HCT116 (cell line): ENCODE results near the gene SNX13. TPM values are rescaled to one million over a fixed set of nuclear protein-coding genes. Genes with fewer than 3 reads are reported as not detected.
A peak's percentile ranks its signal among the peaks of the same experiment; 100 is the strongest.

Experiments
- ATAC-seq: fragments of 200-7000 bp; cut with Tn5 transposase; 2 replicates; pipeline ENCODE4 v1.9.1; 2020; ENCODE audit warnings: mild to moderate bottlenecking, moderate library complexity
- BruUV-seq: library from RNA; stranded (reverse); fragments of 400-500 nt; replicated peaks from 2 replicates; lab custom pipeline; 2021; lab: Mats Ljungman, UMichigan
- CTCF ChIA-PET: fragments of 300-600 bp; sonication (Branson Sonifier 250); formaldehyde crosslinking; loops from one replicate; lab custom pipeline; 2021; ENCODE audit warnings: antibody characterized with exemption; lab: Charles Lee
- POLR2A ChIA-PET: fragments of 300-600, 350-600 bp; sonication (Branson Sonifier 250); formaldehyde crosslinking; loops from one replicate; lab custom pipeline; 2021; ENCODE audit warnings: antibody characterized with exemption; lab: Charles Lee
- RAD21 ChIA-PET, 2 experiments: fragments of 300-600 bp; sonication (Branson Sonifier 250); formaldehyde crosslinking; loops; one replicate each; lab custom pipeline; 2023; ENCODE audit warnings: low total read pairs in 2 of 2; ENCODE audit not compliant: uncharacterized antibody in 2 of 2, unreplicated experiment in 2 of 2, low non-redundant PET in 1 of 2; lab: Charles Lee
- DNase-seq: peaks from one replicate; pipeline ENCODE4 v3.0.0-alpha.2; 2010; ENCODE audit warnings: low read depth, low spot score
- H2AFZ ChIP-seq: fragments of 200-600 bp; shearing (Covaris generic), sonication (generic); 2 replicates; pipeline ENCODE4 v1.6.1; 2017; ENCODE audit warnings: low read depth, mixed run types, mixed read lengths, antibody characterized with exemption, low read length; ENCODE audit not compliant: poor library complexity, severe bottlenecking
- H3K27ac ChIP-seq: 2 replicates; pipeline ENCODE4 v1.5.1; 2012; ENCODE audit warnings: low read depth, low read length
- H3K27me3 ChIP-seq: fragments of 200-600 bp; sonication (generic); 2 replicates; pipeline ENCODE4 v1.6.1; 2016; ENCODE audit warnings: mixed run types, low read length, mixed read lengths; ENCODE audit not compliant: insufficient read depth
- H3K36me3 ChIP-seq, 2 experiments: fragments of 200-500 bp in 1 of 2; fragments of 200-600 bp in 1 of 2; sonication (Bioruptor generic) in 1 of 2; sonication (generic) in 1 of 2; 2 replicates each; pipeline versions ENCODE4 v1.5.1 to v1.6.1; 2014 to 2016; ENCODE audit warnings: low read length in 2 of 2, inconsistent platforms in 1 of 2, mixed read lengths in 1 of 2, mixed run types in 1 of 2; ENCODE audit not compliant: insufficient read depth in 2 of 2, control insufficient read depth in 1 of 2
- H3K4me1 ChIP-seq, 2 experiments: fragments of 200-600 bp in 1 of 2; sonication (generic) in 1 of 2; 2 replicates each; pipeline versions ENCODE4 v1.5.1 to v1.6.1; 2012 to 2017; ENCODE audit warnings: low read length in 2 of 2, inconsistent platforms in 1 of 2, mild to moderate bottlenecking in 1 of 2, mixed read lengths in 1 of 2, mixed run types in 1 of 2, moderate library complexity in 1 of 2; ENCODE audit not compliant: insufficient read depth in 2 of 2, control insufficient read depth in 1 of 2
- H3K4me2 ChIP-seq: fragments of 200-600 bp; sonication (generic); 2 replicates; pipeline ENCODE4 v1.6.1; 2017; ENCODE audit warnings: mixed run types, low read length, mixed read lengths
- H3K4me3 ChIP-seq, 2 experiments: fragments of 200-600 bp in 1 of 2; sonication (generic) in 1 of 2; replicated peaks in 1 of 2; 2 replicates each; pipeline ENCODE4 v1.5.1; 2011 to 2016; ENCODE audit warnings: low read length in 2 of 2, control low read depth in 1 of 2, low read depth in 1 of 2, mild to moderate bottlenecking in 1 of 2, mixed read lengths in 1 of 2, mixed run types in 1 of 2
- H3K79me2 ChIP-seq: fragments of 200-600 bp; sonication (generic); 2 replicates; pipeline ENCODE4 v1.6.1; 2017; ENCODE audit warnings: mild to moderate bottlenecking, mixed run types, low read length, moderate library complexity, mixed read lengths; ENCODE audit not compliant: insufficient read depth
- H3K9ac ChIP-seq: fragments of 200-600 bp; sonication (generic); 2 replicates; pipeline ENCODE4 v1.6.1; 2016; ENCODE audit warnings: low read length, mixed read lengths
- H3K9me2 ChIP-seq: fragments of 200-600 bp; sonication (generic), shearing (Covaris generic); 2 replicates; pipeline ENCODE4 v1.6.1; 2017; ENCODE audit warnings: mixed run types, mild to moderate bottlenecking, moderate library complexity; ENCODE audit not compliant: insufficient read depth
- H3K9me3 ChIP-seq, 2 experiments: fragments of 200-500 bp in 1 of 2; fragments of 200-600 bp in 1 of 2; sonication (Bioruptor generic) in 1 of 2; sonication (generic) in 1 of 2; 2 replicates each; pipeline ENCODE4 v1.6.1; 2014 to 2017; ENCODE audit warnings: low read length in 2 of 2, mixed read lengths in 2 of 2, inconsistent platforms in 1 of 2, low read depth in 1 of 2, mild to moderate bottlenecking in 1 of 2, mixed run types in 1 of 2, moderate library complexity in 1 of 2; ENCODE audit not compliant: control insufficient read depth in 1 of 2, insufficient read depth in 1 of 2
- H4K20me1 ChIP-seq: fragments of 200-600 bp; sonication (generic), shearing (Covaris generic); 2 replicates; pipeline ENCODE4 v1.6.1; 2017; ENCODE audit warnings: mixed run types, mild to moderate bottlenecking, moderate library complexity; ENCODE audit not compliant: insufficient read depth
- ATF3 ChIP-seq: IDR thresholded peaks from 2 replicates; pipeline ENCODE4 v1.6.1; 2012
- CEBPB ChIP-seq: IDR thresholded peaks from 2 replicates; pipeline ENCODE4 v1.6.1; 2012; ENCODE audit warnings: low read depth
- EGR1 ChIP-seq: IDR thresholded peaks from 2 replicates; pipeline ENCODE4 v1.6.1; 2012; ENCODE audit warnings: low read depth
- ELF1 ChIP-seq: IDR thresholded peaks from 2 replicates; pipeline ENCODE4 v1.6.1; 2012; ENCODE audit warnings: low read depth, borderline replicate concordance
- EZH2phosphoT487 ChIP-seq: fragments of 200-600 bp; IDR thresholded peaks from 2 replicates; pipeline ENCODE4 v1.6.1; 2018; ENCODE audit warnings: antibody characterized with exemption, borderline replicate concordance
- JUND ChIP-seq: IDR thresholded peaks from 2 replicates; pipeline ENCODE4 v1.6.1; 2012
- RAD21 ChIP-seq: IDR thresholded peaks from 2 replicates; pipeline ENCODE4 v1.6.1; 2012; ENCODE audit warnings: low read depth, mild to moderate bottlenecking
- SRF ChIP-seq: IDR thresholded peaks from 2 replicates; pipeline ENCODE4 v1.6.1; 2012; ENCODE audit warnings: low read depth
- YY1 ChIP-seq: IDR thresholded peaks from 2 replicates; pipeline ENCODE4 v1.6.1; 2011; ENCODE audit warnings: low read length, low read depth, moderate library complexity, mild to moderate bottlenecking; ENCODE audit not compliant: insufficient replicate concordance; ENCODE audit errors: extremely low read depth
- ZBTB33 ChIP-seq: IDR thresholded peaks from 2 replicates; pipeline ENCODE4 v1.6.1; 2011; ENCODE audit warnings: mild to moderate bottlenecking, low read length, moderate library complexity; ENCODE audit not compliant: insufficient replicate concordance; ENCODE audit errors: extremely low read depth
- ZFX ChIP-seq: fragments of 450-650 bp; IDR thresholded peaks from 2 replicates; pipeline ENCODE4 v1.6.1; 2017
- intact Hi-C: fragments of 100-400 bp; cut with micrococcal nuclease; formaldehyde crosslinking; loops from 2 replicates; pipeline ENCODE4 v1.10.0; 2022
- total RNA-seq: library from RNA; stranded (reverse); gene quantifications from one replicate; pipeline ENCODE4 v1.2.1, GENCODE V29; 2021; ENCODE audit not compliant: unreplicated experiment
- TF ChIP-seq, protein P1 (sequence below), 3 experiments: fragments of 200-600 bp in 1 of 3; sonication (generic) in 1 of 3; IDR thresholded peaks in 2 of 3; conservative IDR thresholded peaks in 1 of 3; 2 replicates each; pipeline ENCODE4 v1.5.1; 2012 to 2017; ENCODE audit warnings: low read depth in 2 of 3, low read length in 2 of 3, antibody characterized with exemption in 1 of 3, borderline replicate concordance in 1 of 3, control low read depth in 1 of 3, mild to moderate bottlenecking in 1 of 3, mixed read lengths in 1 of 3, mixed run types in 1 of 3, moderate library complexity in 1 of 3; ENCODE audit not compliant: insufficient read depth in 1 of 3
- TF ChIP-seq, protein P2 (sequence below): IDR thresholded peaks from 2 replicates; pipeline ENCODE4 v1.6.1; 2012; ENCODE audit warnings: low read depth

The SNX13 gene
- total RNA-seq, 1 experiment from 2014 or later: 33.4 TPM

DNA sequence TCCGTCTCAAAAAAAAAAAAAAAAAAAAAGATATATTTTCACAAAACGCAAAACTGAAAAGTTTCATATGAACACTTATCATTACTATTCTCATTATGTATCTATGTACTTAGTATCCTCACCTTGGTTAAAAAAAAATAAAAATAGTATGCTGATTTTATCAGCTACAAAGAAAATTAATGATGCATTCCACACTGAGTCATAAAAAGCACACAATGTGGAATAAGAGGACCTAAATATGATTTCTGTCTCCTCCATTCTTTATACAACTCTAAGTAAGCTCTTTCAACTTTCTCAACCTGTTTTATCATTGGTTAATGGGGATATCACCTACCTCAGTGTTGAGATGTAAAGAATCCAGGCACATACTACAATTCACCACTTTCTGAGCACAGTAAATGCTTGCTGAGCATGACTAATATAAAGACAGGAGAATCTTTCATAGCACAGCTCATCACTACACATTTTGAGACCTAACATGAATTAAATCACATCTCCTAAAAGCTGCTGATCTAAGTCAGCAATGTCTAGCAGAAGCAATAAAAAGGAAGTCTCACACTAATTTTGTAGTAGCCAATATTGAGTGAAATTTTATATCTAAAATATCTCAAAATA lies 2.7 kb downstream of the SNX13 start:
- Histone ChIP-seq H3K9ac (no peak overlapping the region), H3K9me2 (no peaks in the 10 kb centered on the region), H3K4me1 (peaks cover 10 to 21% of the 10 kb centered on the region in 2 experiments; a peak in 3 of 4 replicates), H3K4me3 (no peak overlapping the region), H3K79me2 (peaks cover 75% of the 10 kb centered on the region), H3K27me3 (no peaks in the 10 kb centered on the region), H3K4me2 (peak overlapping the region; percentile 95; the same call in 1 of the 2 replicates), H3K9me3 (no peaks in the 10 kb centered on the region), H2AFZ (no peak overlapping the region), H3K36me3 (no peaks in the 10 kb centered on the region), H3K27ac (no peak overlapping the region), H4K20me1 (no peaks in the 10 kb centered on the region)
- TF ChIP-seq JUND (no peak), EGR1 (no peak), ZFX (no peak), RAD21 (no peak), CEBPB (no peak), ZBTB33 (no peak), ATF3 (no peak), SRF (no peak), EZH2phosphoT487 (no peak), YY1 (no peak), ELF1 (no peak)
- TF ChIP-seq, protein P1, sequence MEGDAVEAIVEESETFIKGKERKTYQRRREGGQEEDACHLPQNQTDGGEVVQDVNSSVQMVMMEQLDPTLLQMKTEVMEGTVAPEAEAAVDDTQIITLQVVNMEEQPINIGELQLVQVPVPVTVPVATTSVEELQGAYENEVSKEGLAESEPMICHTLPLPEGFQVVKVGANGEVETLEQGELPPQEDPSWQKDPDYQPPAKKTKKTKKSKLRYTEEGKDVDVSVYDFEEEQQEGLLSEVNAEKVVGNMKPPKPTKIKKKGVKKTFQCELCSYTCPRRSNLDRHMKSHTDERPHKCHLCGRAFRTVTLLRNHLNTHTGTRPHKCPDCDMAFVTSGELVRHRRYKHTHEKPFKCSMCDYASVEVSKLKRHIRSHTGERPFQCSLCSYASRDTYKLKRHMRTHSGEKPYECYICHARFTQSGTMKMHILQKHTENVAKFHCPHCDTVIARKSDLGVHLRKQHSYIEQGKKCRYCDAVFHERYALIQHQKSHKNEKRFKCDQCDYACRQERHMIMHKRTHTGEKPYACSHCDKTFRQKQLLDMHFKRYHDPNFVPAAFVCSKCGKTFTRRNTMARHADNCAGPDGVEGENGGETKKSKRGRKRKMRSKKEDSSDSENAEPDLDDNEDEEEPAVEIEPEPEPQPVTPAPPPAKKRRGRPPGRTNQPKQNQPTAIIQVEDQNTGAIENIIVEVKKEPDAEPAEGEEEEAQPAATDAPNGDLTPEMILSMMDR (IDR thresholded peaks at IDR 0.05 in 2 of 3, conservative IDR thresholded peaks at IDR 0.05 in 1 of 3; ENCODE audit: borderline replicate concordance in 1 of 3, insufficient read depth in 1 of 3, low read depth in 2 of 3, low read length in 2 of 3): no peak
- TF ChIP-seq, protein P2, sequence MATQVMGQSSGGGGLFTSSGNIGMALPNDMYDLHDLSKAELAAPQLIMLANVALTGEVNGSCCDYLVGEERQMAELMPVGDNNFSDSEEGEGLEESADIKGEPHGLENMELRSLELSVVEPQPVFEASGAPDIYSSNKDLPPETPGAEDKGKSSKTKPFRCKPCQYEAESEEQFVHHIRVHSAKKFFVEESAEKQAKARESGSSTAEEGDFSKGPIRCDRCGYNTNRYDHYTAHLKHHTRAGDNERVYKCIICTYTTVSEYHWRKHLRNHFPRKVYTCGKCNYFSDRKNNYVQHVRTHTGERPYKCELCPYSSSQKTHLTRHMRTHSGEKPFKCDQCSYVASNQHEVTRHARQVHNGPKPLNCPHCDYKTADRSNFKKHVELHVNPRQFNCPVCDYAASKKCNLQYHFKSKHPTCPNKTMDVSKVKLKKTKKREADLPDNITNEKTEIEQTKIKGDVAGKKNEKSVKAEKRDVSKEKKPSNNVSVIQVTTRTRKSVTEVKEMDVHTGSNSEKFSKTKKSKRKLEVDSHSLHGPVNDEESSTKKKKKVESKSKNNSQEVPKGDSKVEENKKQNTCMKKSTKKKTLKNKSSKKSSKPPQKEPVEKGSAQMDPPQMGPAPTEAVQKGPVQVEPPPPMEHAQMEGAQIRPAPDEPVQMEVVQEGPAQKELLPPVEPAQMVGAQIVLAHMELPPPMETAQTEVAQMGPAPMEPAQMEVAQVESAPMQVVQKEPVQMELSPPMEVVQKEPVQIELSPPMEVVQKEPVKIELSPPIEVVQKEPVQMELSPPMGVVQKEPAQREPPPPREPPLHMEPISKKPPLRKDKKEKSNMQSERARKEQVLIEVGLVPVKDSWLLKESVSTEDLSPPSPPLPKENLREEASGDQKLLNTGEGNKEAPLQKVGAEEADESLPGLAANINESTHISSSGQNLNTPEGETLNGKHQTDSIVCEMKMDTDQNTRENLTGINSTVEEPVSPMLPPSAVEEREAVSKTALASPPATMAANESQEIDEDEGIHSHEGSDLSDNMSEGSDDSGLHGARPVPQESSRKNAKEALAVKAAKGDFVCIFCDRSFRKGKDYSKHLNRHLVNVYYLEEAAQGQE: no peak
- no TSS peak for BruUV-seq
- RAD21 ChIA-PET: no interaction called here
- POLR2A ChIA-PET: no interaction called here
- DNase-seq: no peak
- CTCF ChIA-PET: no interaction called here
- intact Hi-C loops: no loop called here
- ATAC-seq: no peak
